WTC11 (cell line): ENCODE results near the gene HSPA6.
"Not testable (repeated sequence)": the region's sequence is repeated elsewhere in the genome, so short reads cannot be mapped to it uniquely, and the experiment has no call there.

Experiments
- TF ChIP-seq, protein P1 (sequence below): sonication (generic); formaldehyde crosslinking; IDR thresholded peaks from 2 replicates; pipeline ENCODE4 v1.8.0; 2022; ENCODE audit warnings: mild to moderate bottlenecking, missing genetic modification reagents
- TF ChIP-seq, protein P2 (sequence below): fragments of 200-600 bp; IDR thresholded peaks from 2 replicates; pipeline ENCODE4 v1.8.0; 2022; ENCODE audit warnings: antibody characterized with exemption
- TF ChIP-seq, protein P3 (sequence below): sonication (generic); formaldehyde crosslinking; IDR thresholded peaks from 2 replicates; pipeline ENCODE4 v1.8.1; 2023; ENCODE audit warnings: mild to moderate bottlenecking, missing genetic modification reagents, moderate library complexity

DNA sequence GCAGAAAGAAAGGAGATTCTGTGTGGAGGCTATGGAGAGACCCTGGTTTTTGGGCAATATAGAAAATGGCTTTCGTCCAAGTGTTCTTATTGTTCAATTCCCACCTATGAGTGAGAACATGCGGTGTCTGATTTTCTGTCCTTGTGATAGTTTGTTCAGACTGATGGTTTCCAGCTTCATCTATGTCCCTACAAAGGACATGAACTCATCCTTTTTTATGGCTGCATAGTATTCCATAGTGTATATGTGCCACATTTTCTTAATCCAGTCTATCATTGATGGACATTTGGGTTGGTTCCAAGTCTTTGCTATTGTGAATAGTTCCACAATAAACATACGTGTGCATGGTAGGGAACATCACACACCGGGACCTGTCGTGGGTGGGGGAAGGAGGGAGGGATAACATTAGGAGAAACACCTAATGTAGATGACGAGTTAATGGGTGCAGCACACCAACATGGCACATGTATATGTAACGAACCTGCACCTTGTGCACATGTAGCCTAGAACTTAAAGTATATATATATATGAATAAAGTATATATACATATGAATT is 14.7 kb downstream of the HSPA6 start:
- TF ChIP-seq, protein P1, sequence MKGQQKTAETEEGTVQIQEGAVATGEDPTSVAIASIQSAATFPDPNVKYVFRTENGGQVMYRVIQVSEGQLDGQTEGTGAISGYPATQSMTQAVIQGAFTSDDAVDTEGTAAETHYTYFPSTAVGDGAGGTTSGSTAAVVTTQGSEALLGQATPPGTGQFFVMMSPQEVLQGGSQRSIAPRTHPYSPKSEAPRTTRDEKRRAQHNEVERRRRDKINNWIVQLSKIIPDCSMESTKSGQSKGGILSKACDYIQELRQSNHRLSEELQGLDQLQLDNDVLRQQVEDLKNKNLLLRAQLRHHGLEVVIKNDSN, result not testable (repeated sequence)
- TF ChIP-seq, protein P2, sequence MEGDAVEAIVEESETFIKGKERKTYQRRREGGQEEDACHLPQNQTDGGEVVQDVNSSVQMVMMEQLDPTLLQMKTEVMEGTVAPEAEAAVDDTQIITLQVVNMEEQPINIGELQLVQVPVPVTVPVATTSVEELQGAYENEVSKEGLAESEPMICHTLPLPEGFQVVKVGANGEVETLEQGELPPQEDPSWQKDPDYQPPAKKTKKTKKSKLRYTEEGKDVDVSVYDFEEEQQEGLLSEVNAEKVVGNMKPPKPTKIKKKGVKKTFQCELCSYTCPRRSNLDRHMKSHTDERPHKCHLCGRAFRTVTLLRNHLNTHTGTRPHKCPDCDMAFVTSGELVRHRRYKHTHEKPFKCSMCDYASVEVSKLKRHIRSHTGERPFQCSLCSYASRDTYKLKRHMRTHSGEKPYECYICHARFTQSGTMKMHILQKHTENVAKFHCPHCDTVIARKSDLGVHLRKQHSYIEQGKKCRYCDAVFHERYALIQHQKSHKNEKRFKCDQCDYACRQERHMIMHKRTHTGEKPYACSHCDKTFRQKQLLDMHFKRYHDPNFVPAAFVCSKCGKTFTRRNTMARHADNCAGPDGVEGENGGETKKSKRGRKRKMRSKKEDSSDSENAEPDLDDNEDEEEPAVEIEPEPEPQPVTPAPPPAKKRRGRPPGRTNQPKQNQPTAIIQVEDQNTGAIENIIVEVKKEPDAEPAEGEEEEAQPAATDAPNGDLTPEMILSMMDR, result not testable (repeated sequence)
- TF ChIP-seq, protein P3, sequence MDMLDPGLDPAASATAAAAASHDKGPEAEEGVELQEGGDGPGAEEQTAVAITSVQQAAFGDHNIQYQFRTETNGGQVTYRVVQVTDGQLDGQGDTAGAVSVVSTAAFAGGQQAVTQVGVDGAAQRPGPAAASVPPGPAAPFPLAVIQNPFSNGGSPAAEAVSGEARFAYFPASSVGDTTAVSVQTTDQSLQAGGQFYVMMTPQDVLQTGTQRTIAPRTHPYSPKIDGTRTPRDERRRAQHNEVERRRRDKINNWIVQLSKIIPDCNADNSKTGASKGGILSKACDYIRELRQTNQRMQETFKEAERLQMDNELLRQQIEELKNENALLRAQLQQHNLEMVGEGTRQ (CRISPR knock-in tag), result not testable (repeated sequence)
